Stimulated activated CD4-positive, alpha-beta T cell treated with anti-CD3 and anti-CD28 coated beads, Interleukin-4, amount 100 ng/mL, for 4 hours (primary cell): Measurements from ENCODE around the gene SLC4A11.

ENCODE experiments used
- DNase-seq, 2 experiments: peaks; one replicate each; pipeline ENCODE4 v3.0.0-alpha.2; 2020

Gene SLC4A11

GRCh38 chr20:3239026-3239866 is at the start of gene SLC4A11:
Gene SLC4A11 (minus strand): TSS chr20:3239190. CDS start chr20:3239137, 53 bp downstream.
- peak in 1 of 2 experiments; percentile 46 for DNase-seq

DNA sequence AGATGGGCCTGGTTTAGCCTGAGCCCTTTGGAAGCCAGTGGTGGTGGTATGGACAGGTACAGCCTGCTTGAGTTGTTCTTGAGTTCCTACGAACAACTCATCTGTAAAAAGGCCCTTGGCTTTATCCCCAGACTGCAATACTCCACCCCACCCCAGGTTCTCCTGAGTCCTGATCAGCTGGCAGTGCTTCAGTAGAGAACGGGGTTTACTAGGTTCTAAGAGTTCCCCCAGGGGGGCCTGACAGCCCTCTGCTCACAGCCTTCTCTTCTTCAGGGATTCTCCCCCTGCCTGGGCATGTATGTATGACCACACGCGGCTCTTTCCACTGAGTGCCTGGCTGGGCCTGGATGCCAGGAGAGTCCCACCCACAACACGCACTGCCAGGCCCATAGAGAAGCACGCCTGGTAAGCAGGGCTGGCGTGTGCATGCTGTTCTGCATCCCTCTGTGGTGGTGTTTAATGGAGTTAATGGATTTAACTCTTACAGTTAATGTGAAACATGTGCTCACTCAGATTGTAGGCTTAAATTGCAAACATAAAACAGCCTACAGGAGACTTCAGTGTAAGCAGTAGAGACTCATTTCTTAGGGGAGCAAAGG is 44.3 kb upstream of the SLC4A11 start:
- DNase-seq: no peak

DNA sequence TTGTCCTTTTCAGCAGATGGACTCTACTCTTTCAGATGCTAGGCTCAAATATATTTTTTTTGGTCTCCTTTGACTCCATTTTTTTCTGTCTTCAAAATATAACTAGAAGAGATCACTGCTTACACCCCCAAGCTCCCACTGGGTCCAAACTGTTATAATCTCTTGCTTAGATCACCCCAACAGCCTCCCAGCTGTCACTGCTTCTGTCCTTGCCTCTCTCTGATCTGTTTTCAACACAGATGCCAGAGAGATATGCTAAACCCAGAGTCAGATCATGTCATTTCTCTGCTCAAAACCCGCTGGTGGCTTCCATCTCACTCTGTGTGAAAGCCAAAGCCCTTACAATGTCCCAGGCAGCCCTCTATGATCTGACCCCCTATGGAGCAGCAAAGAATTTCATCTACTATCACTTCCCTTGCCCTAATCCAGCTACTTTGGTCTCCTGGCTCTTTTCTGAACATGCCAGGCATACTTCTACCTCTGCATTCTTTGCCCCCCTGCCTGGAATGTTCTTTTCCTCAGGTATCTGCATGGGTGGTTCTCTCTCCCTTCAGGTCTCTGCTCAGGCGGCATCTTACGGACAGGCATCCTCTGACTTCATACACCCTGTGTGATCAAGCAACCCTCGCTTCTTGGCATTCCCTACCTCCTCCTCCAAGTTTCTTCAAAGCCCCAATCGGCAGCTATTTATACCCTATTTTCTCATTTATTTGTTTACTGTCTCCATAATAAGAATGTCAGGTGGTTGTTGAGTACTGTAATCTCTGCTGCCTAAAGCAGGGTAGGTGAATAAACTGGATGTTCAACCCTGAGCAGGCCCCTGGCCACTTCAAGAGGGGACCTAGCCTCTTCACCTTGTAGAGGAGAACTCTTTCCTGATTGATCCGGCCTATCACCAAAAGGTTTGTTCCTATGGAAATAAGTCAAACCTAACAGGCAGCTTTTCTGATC is 43.6 kb upstream of the SLC4A11 start:
- no peak for DNase-seq

GRCh38 chr20:3281437-3281836 is 42.4 kb upstream of the SLC4A11 start:
- no peak for DNase-seq

DNA sequence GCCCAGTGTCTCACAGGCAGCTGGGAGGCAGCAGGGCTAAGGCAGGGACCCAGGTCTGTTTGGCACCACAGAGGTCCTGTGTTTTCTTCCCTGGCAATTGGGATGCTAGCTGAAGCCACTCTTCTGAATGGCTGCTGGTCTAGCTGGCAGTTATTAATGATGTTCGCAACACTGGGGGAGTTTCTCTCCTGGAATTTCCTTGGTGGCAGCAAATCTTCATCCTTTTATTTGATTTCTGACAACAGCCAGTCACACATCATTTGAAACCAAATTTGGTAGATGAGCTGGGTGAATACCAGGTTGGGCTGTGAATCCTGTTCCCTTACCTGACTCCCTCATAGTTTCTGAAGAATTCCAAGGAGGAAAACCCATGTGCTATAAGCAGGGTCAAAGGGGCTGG is 40.8 kb upstream of the SLC4A11 start:
- no peak for DNase-seq

DNA sequence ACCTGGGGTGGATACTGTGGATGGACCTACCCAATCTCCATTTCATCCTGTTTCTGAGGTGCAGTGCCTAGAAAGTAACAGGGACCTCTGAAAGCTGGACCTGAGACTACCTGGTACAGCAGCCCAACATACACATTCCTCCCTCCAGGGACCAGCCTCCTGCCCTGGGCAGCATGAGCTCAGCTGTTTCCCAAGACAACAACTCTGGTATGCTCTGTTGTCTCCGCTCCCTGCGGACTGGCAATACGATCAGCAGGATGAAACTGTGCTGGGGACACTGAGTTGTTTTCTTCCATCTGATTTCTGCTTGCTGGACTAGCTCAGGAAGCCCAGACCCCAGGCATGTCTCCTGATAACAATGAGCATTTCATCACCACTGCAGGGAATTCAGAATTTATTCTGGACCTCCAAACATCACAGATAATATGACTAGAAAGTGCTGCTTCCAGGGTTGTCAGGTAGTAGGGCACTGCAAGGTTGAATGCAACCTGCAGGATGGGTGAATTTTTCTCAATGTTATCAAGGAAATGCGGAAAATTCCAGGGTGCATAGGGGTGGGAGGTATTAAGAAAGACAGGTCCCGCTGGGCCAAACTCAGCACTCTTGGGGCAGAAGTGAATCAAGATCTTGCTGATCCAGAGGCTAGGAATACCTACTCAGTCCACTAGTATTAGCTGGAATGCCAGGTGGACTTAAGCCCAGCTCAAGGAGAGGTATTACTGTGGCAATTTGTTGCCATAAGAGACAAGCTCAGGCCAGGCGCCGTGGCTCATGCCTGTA is 38.9 kb upstream of the SLC4A11 start:
- DNase-seq: no peak

GRCh38 chr20:3276680-3277015 is 37.7 kb upstream of the SLC4A11 start:
- DNase-seq: no peak

GRCh38 chr20:3275966-3276679 is 37.1 kb upstream of the SLC4A11 start:
- no peak for DNase-seq

DNA sequence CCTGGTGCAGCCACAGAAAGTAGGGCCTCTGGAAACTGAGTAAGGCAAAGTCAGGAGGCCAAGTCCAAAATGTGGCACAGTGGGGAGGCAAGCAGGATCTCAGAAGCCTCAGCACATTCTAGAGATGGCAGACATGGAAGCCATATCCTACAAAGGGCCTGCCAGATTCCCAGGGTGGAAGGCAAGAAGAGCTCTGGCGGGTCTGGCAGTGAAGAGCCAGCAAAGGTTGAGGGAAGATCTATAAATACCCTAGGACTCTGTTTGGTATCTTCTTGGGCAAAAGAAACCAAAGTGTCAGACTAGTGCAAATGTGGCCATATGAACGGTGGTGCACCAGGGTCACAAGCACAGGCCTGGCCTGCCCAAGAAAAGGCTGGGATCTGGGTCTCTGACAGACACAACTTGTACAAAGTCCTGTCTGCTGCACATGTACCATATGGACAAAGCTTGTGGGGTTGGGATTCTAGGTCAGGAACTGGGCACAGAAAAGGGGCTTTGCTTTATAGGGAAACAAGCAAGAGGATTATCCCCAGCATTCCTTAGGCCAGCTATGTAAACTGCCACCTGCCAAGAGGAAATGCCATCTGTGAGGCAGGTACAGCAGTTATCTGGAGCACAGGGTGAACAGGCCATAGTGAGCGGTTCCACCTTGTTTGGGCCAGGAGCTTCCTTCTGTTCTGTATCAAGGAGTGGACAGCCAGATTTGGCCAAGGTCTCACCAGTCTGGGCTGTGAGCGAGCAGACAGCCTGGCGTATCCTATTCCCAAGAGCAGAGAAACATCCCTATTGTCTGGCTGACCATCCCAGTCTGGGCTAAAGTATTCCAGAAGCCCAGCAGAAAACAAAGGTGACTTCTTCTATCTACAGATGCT is 36.3 kb upstream of the SLC4A11 start:
- DNase-seq: no peak

DNA sequence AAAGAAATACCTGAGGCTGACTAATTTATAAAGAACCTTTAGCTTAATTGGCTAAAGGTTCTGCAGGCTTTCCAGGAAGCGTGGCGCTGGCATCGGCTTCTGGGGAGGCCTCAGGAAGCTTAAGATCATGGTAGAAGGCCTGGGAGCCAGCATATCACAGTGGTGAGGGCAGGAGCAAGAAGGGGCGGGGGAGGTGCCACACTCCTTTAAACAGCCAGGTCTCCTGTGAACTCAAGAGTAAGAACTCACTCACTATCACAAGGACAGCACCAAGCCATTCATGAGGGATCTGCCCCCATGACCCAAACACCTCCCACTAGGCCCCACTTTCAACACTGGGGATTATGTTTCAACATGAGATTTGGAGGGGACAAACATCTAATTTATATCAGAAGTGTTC is 34.4 kb upstream of the SLC4A11 start:
- no peak for DNase-seq

- no peak for DNase-seq
Measured at GRCh38 chr20:3270051-3270450, 31.1 kb upstream of the SLC4A11 start.

- no peak for DNase-seq
Measured at GRCh38 chr20:3262566-3262965, 23.6 kb upstream of the SLC4A11 start.

- no peak for DNase-seq
Measured at GRCh38 chr20:3258429-3258828, 19.4 kb upstream of the SLC4A11 start.

DNA sequence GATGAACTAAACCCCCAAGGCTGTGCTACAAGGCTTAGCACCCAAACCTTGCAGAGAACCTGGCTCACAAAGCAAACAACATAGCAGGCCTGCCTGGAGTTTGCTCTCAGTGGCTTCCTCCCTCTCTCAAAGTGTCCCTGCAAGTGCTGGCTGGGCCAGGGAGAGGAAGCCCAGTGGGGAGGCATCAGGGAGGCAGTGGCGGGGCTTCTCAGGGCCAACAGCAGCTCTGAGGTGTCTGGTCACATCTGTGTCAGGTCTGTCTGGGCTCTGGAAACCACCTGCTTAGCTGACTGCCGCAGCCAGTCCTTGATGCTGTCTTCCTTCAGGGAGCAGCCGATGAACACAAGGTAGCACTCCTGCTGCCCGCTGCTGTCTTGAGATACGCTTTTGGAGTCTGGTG is 16.7 kb upstream of the SLC4A11 start:
- no peak for DNase-seq

DNA sequence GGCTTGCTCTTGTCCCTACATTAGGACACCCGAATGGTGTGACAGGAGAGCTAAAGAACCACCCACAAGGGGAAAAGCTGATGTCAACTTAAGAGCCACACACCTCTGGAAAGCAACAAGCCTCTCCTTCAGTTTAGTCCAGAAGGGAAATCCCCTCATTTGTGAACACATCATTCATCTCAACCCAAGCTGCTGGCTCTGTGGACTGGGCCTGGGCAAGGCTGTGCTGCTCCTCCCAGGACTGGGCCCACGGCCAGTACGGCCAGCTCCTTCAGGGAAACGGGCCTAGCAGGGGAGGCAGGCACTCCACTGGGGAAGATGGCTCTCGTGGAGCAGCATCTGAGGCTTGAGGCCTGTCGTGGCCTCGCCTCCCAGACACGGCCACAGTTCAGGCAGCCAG is 12.8 kb upstream of the SLC4A11 start:
- DNase-seq: no peak

GRCh38 chr20:3250091-3250504 is 11.1 kb upstream of the SLC4A11 start:
- no peak for DNase-seq

DNA sequence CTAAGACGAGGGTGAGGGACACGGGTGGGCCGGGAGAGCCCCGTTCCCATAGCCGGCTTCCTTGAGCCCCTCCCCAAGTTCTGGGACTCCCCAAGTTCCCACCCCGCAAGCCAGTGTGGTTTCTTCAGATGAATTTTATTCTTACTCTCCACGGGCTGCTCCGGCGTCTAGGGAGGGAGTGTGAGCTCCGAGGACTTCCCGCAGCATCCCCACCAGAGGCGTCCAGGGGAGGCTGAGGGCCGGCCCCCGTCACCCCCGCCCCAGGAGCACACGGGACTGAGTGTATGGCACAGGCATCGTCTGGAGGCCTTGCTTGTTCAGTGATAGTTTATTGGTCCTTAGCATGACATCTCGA is 10.0 kb upstream of the SLC4A11 start:
- DNase-seq: no peak

DNA sequence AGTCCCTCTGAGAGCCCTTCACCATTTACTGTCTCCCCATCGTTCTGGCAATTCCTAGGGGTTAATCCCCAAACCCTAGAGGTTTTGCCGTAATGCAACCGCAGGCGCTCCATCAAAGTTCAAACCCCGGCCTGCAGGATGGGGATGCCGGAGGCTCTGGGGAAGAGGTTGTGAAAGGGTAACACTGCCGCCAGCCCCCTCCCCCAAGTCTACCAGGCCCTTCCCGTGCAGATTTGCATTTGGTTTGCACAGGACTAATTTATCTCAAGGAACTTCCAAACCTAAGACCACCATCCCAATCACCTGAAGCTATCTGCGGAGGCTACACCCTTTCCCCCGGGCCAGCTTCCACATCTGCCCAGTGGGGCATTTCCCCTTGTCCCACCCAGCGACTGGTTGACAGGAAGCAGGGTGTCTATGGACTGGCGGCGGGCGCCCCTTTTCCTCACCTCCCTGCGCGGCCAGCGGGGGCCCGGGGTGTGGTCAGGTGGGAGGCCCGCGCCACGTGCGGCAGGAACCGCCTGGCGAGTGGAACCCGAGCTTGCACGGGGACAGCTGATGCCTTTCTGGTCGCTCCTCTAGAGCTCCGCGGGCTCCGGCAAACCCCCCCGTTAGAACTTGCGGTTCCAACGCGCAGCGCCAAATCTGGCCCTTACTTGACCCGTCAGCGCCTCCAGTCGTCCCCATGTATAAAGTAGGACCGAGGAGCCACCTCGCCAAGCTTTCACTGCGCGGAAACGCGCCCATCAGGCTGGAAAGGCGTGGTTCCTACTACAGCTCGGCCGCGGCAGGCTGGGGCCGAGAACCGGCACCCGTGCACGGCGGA is 9.4 kb upstream of the SLC4A11 start:
- no peak for DNase-seq

- DNase-seq: no peak
Measured at GRCh38 chr20:3247638-3248037, 8.6 kb upstream of the SLC4A11 start.

DNA sequence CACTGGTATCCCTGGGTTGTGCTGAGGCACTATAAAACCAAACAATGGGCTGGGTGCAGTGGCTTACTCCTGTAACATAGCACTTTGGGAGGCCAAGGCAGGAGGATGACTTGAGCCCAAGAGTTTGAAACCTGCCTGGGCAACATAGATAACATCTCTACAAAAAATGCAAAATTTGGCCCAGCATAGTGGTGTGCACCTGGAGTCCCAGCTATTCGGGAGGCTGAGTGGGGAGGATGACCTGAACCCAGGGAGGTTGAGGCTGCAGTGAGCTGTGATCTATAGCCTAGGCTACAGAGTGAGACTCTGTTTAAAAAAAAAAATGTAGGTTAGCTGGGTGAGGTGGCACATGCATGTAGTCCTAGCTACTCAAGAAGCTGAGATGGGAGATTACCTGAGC is 7.7 kb upstream of the SLC4A11 start:
- DNase-seq: no peak
